ENCODE measurements around the gene NBDY.

- TF ChIP-seq, protein P1, sequence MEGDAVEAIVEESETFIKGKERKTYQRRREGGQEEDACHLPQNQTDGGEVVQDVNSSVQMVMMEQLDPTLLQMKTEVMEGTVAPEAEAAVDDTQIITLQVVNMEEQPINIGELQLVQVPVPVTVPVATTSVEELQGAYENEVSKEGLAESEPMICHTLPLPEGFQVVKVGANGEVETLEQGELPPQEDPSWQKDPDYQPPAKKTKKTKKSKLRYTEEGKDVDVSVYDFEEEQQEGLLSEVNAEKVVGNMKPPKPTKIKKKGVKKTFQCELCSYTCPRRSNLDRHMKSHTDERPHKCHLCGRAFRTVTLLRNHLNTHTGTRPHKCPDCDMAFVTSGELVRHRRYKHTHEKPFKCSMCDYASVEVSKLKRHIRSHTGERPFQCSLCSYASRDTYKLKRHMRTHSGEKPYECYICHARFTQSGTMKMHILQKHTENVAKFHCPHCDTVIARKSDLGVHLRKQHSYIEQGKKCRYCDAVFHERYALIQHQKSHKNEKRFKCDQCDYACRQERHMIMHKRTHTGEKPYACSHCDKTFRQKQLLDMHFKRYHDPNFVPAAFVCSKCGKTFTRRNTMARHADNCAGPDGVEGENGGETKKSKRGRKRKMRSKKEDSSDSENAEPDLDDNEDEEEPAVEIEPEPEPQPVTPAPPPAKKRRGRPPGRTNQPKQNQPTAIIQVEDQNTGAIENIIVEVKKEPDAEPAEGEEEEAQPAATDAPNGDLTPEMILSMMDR (optimal IDR thresholded peaks at IDR 0.05 in 1 of 3, IDR thresholded peaks at IDR 0.05 in 1 of 3, conservative IDR thresholded peaks at IDR 0.05 in 1 of 3; ENCODE audit: extremely low read depth in 1 of 3, insufficient read depth in 2 of 3, low read length in 3 of 3): no peak
- no peak for TF ChIP-seq EZH2 (IDR thresholded peaks at IDR 0.05; ENCODE audit: low read length)
Observed at GRCh38 chrX:56786889-56787733, 58.1 kb downstream of the NBDY start.

Data from keratinocyte (primary cell).